Prostate gland (tissue), 2 donors: Measurements from ENCODE around the gene LAMA4. TPM values are rescaled to one million over a fixed set of nuclear protein-coding genes. Genes with fewer than 3 reads are reported as not detected.

Source experiments
- DNase-seq: peaks from one replicate; pipeline ENCODE4 v3.0.0-alpha.2; 2019; ENCODE audit warnings: low spot score
- H3K27ac ChIP-seq, 2 donors: fragments of 200-600 bp; sonication (generic); 2 replicates each; pipeline ENCODE4 v1.5.1; 2017 to 2019
- H3K27me3 ChIP-seq: fragments of 200-600 bp; sonication (generic); replicated peaks from 2 replicates; pipeline ENCODE4 v1.5.1; 2019; ENCODE audit not compliant: insufficient read depth
- H3K36me3 ChIP-seq, 2 donors: fragments of 200-600 bp; sonication (generic); 1 replicate in 1 of 2; 2 replicates in 1 of 2; pipeline versions ENCODE4 v1.5.1 to v1.8.1; 2017 to 2019
- H3K4me1 ChIP-seq: fragments of 200-600 bp; sonication (generic); replicated peaks from 2 replicates; pipeline ENCODE4 v1.5.1; 2019
- H3K4me3 ChIP-seq, 2 donors: fragments of 200-600 bp; sonication (generic); 2 replicates each; pipeline ENCODE4 v1.5.1; 2017 to 2019
- H3K9me3 ChIP-seq: fragments of 200-600 bp; sonication (generic); 2 replicates; pipeline ENCODE4 v1.5.1; 2017
- CTCF ChIP-seq, 4 experiments: fragments of 200-600 bp in 2 of 4; fragments of 450-650 bp in 2 of 4; sonication (generic) in 2 of 4; IDR thresholded peaks; 1 replicate in 3 of 4; 2 replicates in 1 of 4; pipeline ENCODE4 v1.5.1; 2016 to 2019; ENCODE audit warnings: antibody characterized with exemption in 4 of 4, mild to moderate bottlenecking in 2 of 4, moderate library complexity in 2 of 4
- POLR2A ChIP-seq: fragments of 450-650 bp; IDR thresholded peaks from one replicate; pipeline ENCODE4 v1.6.1; 2016; ENCODE audit warnings: antibody characterized with exemption, mild to moderate bottlenecking
- POLR2AphosphoS5 ChIP-seq: sonication (generic); formaldehyde crosslinking; IDR thresholded peaks from one replicate; pipeline ENCODE4 v1.6.1; 2017; ENCODE audit warnings: antibody characterized with exemption
- WGBS: methylation state at CpG from one replicate; pipeline ENCODE4 v1.1.5; 2018; 5-methylcytosine and 5-hydroxymethylcytosine counted together
- intact Hi-C: fragments of 100-400 bp; cut with DNase I; formaldehyde crosslinking; loops from one replicate; pipeline ENCODE4 v1.14.2; 2022
- total RNA-seq, 2 donors: library from RNA; depleted of rRNA; stranded (reverse); fragments of >200 nt; gene quantifications; one replicate each; pipeline ENCODE4 v1.1.0, GENCODE V29; 2016

Gene LAMA4
- total RNA-seq, 2 donors from 2014 or later: 9.6 to 48.3 TPM

GRCh38 chr6:112252571-112253497, 1.5 kb downstream of the LAMA4 start:
- TF ChIP-seq CTCF (IDR thresholded peaks at IDR 0.05): no peak
- TF ChIP-seq POLR2AphosphoS5: no peak
- Histone ChIP-seq H3K27ac (peak overlapping the region; percentile 71 to 73), H3K36me3 (no peaks in the 10 kb centered on the region), H3K9me3 (no peaks in the 10 kb centered on the region), H3K27me3 (no peaks in the 10 kb centered on the region), H3K4me1 (no peaks in the 10 kb centered on the region), H3K4me3 (peak overlapping the region; percentile 36 to 49)
- intact Hi-C loops: loop anchor here (5.0 kb wide), 1 partner anchor 66 kb away; no protein-coding TSS in a partner anchor
- DNase-seq: no peak
- 34% methylated on average over 2 of the region's 2 CpGs for WGBS

DNA sequence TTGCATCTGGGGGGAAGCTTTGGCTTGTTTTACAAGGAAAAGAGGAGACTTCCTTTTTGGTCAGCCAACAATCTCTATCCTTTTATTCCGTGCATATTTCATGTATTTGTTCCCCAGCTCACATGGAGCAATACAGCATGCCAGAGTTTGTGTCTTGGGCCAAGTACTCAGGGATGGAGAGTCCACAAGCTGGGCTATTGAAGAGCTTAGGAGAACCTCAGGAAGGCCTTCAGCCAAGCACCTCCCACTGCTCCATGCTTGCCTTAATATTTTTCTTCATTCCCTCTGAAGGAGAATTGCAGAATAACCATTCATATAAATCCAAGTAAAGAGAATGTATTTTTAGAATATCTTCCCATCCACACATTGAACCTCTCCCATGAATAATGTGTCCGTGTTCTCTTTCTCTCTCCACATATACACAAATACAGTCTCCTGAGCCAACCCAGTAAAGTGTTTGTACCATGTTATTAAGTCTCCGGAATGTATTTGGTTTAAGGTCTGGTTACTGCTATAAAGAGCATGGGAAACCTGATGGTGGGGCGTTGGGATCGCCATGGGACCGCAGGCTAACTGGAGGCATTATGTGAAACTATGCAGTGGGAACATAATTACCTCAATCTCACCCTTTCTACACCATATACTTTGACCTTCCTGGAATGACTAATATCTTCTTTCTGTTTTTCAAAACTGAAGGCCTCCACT, 3.0 kb downstream of the LAMA4 start:
- WGBS: 69% methylated on average over 6 of the region's 6 CpGs
- TF ChIP-seq POLR2A (no peak), POLR2AphosphoS5 (no peak), CTCF (IDR thresholded peaks at IDR 0.05) (no peak)
- no peaks in the 10 kb centered on the region for H3K9me3 ChIP-seq
- no peaks in the 10 kb centered on the region for H3K4me1 ChIP-seq
- peak overlapping the region; percentile 7 to 22 for H3K27ac ChIP-seq
- intact Hi-C loops: loop anchor here (5.0 kb wide), 1 partner anchor 64 kb away; no protein-coding TSS in a partner anchor
- H3K4me3 ChIP-seq: no peak overlapping the region
- no peaks in the 10 kb centered on the region for H3K36me3 ChIP-seq
- no peaks in the 10 kb centered on the region for H3K27me3 ChIP-seq
- DNase-seq: no peak

- Histone ChIP-seq H3K4me1 (no peaks in the 10 kb centered on the region), H3K27me3 (no peaks in the 10 kb centered on the region), H3K36me3 (no peaks in the 10 kb centered on the region), H3K9me3 (no peaks in the 10 kb centered on the region), H3K4me3 (no peak overlapping the region), H3K27ac (no peak overlapping the region)
- DNase-seq: no peak
- WGBS: 85% methylated on average over 4 of the region's 4 CpGs
- no peak for TF ChIP-seq POLR2A
- TF ChIP-seq POLR2AphosphoS5: no peak
- intact Hi-C loops: no loop called here
Measured at GRCh38 chr6:112249489-112249888, 4.9 kb downstream of the LAMA4 start.

DNA sequence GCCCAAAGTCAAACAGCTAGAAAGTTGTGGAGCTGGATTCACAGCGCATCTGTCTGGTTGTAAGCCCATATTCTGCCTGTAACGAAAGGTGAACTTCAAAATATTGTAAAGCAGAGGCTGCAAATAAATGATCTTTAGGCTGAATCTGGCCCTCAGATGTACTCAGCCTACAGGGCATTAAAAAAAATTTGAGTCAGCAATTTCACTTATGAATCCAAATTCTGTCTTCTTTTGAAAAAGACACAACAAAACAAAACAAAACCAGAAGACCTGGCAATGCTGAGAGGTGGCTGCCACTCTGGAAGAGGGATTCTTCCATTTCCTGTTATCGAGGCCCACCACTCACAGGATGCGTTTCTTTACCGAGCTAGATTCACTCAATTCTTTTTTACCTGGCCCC, 7.1 kb downstream of the LAMA4 start:
- no peak overlapping the region for H3K4me3 ChIP-seq
- H3K27ac ChIP-seq: no peak overlapping the region
- 87% methylated on average over 5 of the region's 5 CpGs for WGBS
- no peaks in the 10 kb centered on the region for H3K4me1 ChIP-seq
- H3K36me3 ChIP-seq: no peaks in the 10 kb centered on the region
- H3K27me3 ChIP-seq: no peaks in the 10 kb centered on the region
- TF ChIP-seq POLR2AphosphoS5: no peak
- TF ChIP-seq CTCF (IDR thresholded peaks at IDR 0.05): no peak
- TF ChIP-seq POLR2A: no peak
- no peaks in the 10 kb centered on the region for H3K9me3 ChIP-seq
- intact Hi-C loops: no loop called here
- DNase-seq: no peak

- H3K4me3 ChIP-seq: no peak overlapping the region
- TF ChIP-seq CTCF (IDR thresholded peaks at IDR 0.05): no peak
- TF ChIP-seq POLR2A: no peak
- TF ChIP-seq POLR2AphosphoS5: no peak
- no peaks in the 10 kb centered on the region for H3K9me3 ChIP-seq
- H3K36me3 ChIP-seq: no peaks in the 10 kb centered on the region
- H3K4me1 ChIP-seq: no peaks in the 10 kb centered on the region
- intact Hi-C loops: no loop called here
- DNase-seq: no peak
- H3K27me3 ChIP-seq: no peaks in the 10 kb centered on the region
- 69% methylated on average over 5 of the region's 5 CpGs for WGBS
- peak overlapping the region in 1 of 2 donors; percentile 19 for H3K27ac ChIP-seq
Measured at GRCh38 chr6:112245511-112246203, 8.7 kb downstream of the LAMA4 start.
